Loucy (cell line): Measurements from ENCODE around the gene FOXP1.

Source experiments
- H2AFZ ChIP-seq: fragments of 200-600 bp; sonication (generic); 2 replicates; pipeline ENCODE4 v1.6.0; 2016; ENCODE audit warnings: antibody characterized with exemption, mild to moderate bottlenecking, low read length, moderate library complexity
- H3F3A ChIP-seq: fragments of 200-600 bp; 2 replicates; pipeline ENCODE4 v1.6.0; 2016; ENCODE audit warnings: antibody characterized with exemption, low read depth, mild to moderate bottlenecking
- H3K27me3 ChIP-seq: fragments of 200-600 bp; sonication (generic); 2 replicates; pipeline ENCODE4 v1.6.1; 2014; ENCODE audit warnings: low read length, mild to moderate bottlenecking; ENCODE audit not compliant: insufficient read depth, poor library complexity, severe bottlenecking
- H3K36me3 ChIP-seq: fragments of 200-600 bp; sonication (generic); 2 replicates; pipeline ENCODE4 v1.6.1; 2016; ENCODE audit warnings: low read length; ENCODE audit not compliant: insufficient read depth
- H3K4me1 ChIP-seq: fragments of 200-600 bp; sonication (generic); 2 replicates; pipeline ENCODE4 v1.5.1; 2014; ENCODE audit warnings: low read length, mild to moderate bottlenecking; ENCODE audit not compliant: insufficient read depth, poor library complexity, severe bottlenecking
- H3K4me2 ChIP-seq: fragments of 200-600 bp; sonication (generic); 2 replicates; pipeline ENCODE4 v1.6.0; 2014; ENCODE audit warnings: antibody characterized with exemption, low read length, low read depth, mild to moderate bottlenecking; ENCODE audit not compliant: poor library complexity, severe bottlenecking
- H3K4me3 ChIP-seq: fragments of 200-600 bp; sonication (generic); 2 replicates; pipeline ENCODE4 v1.5.1; 2014; ENCODE audit warnings: low read length, mild to moderate bottlenecking, mixed read lengths; ENCODE audit not compliant: poor library complexity, severe bottlenecking
- H3K79me2 ChIP-seq: fragments of 200-600 bp; sonication (generic); 2 replicates; pipeline ENCODE4 v1.6.1; 2014; ENCODE audit warnings: low read length; ENCODE audit not compliant: insufficient read depth
- H3K9ac ChIP-seq: fragments of 200-600 bp; sonication (generic); 2 replicates; pipeline ENCODE4 v1.6.0; 2014; ENCODE audit warnings: mild to moderate bottlenecking, low read depth, low read length, moderate library complexity; ENCODE audit not compliant: poor library complexity, severe bottlenecking
- H3K9me2 ChIP-seq: fragments of 200-600 bp; sonication (generic); replicated peaks from 2 replicates; pipeline ENCODE4 v1.6.1; 2016; ENCODE audit warnings: low read depth, low read length, mixed read lengths
- H3K9me3 ChIP-seq: fragments of 200-600 bp; sonication (generic); 2 replicates; pipeline ENCODE4 v1.6.1; 2014; ENCODE audit warnings: mild to moderate bottlenecking, antibody characterized with exemption, low read length, low read depth; ENCODE audit not compliant: insufficient read depth
- H4K20me1 ChIP-seq: fragments of 200-600 bp; sonication (generic); 2 replicates; pipeline ENCODE4 v1.6.0; 2014; ENCODE audit warnings: antibody characterized with exemption, low read length, mild to moderate bottlenecking; ENCODE audit not compliant: insufficient read depth, poor library complexity, severe bottlenecking
- EZH2phosphoT487 ChIP-seq: fragments of 200-600 bp; IDR thresholded peaks from 2 replicates; pipeline ENCODE4 v1.6.1; 2018; ENCODE audit warnings: antibody characterized with exemption, mild to moderate bottlenecking, moderate library complexity, borderline replicate concordance
- TF ChIP-seq, protein P1 (sequence below): fragments of 200-600 bp; sonication (generic); conservative IDR thresholded peaks from 2 replicates; pipeline ENCODE4 v1.5.1; 2014; ENCODE audit warnings: mild to moderate bottlenecking, antibody characterized with exemption, low read length

Gene FOXP1

DNA sequence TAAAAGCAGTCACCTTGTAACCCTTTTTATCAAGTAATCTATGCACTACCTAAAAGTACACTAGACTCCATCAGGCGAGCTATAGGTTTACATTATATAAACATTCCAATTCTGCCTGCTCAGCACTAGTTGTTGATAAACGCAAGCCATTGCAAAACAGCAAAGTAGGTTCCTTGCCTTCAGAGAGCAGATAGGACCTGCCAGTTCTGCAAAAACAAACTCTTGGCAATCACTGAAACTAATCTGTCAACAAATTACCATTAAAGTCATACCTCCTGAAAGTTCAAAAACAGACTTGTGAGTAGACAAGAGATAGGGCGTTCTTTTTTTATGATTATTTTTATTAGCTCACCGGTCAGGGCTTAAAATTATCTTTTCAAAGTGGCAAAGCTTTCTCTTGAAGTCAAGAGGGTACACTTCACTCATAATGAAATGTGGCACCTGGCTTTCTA, 392.5 kb downstream of the FOXP1 start:
- TF ChIP-seq, protein P1, sequence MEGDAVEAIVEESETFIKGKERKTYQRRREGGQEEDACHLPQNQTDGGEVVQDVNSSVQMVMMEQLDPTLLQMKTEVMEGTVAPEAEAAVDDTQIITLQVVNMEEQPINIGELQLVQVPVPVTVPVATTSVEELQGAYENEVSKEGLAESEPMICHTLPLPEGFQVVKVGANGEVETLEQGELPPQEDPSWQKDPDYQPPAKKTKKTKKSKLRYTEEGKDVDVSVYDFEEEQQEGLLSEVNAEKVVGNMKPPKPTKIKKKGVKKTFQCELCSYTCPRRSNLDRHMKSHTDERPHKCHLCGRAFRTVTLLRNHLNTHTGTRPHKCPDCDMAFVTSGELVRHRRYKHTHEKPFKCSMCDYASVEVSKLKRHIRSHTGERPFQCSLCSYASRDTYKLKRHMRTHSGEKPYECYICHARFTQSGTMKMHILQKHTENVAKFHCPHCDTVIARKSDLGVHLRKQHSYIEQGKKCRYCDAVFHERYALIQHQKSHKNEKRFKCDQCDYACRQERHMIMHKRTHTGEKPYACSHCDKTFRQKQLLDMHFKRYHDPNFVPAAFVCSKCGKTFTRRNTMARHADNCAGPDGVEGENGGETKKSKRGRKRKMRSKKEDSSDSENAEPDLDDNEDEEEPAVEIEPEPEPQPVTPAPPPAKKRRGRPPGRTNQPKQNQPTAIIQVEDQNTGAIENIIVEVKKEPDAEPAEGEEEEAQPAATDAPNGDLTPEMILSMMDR = no peak
- TF ChIP-seq EZH2phosphoT487 = no peak
- Histone ChIP-seq H3K9me2 (no peaks in the 10 kb centered on the region), H3K79me2 (no peaks in the 10 kb centered on the region), H3K4me3 (no peak overlapping the region), H4K20me1 (no peaks in the 10 kb centered on the region), H3K36me3 (peaks cover 10% of the 10 kb centered on the region; the same call in 1 of the 2 replicates), H3K9ac (no peak overlapping the region), H2AFZ (no peak overlapping the region), H3K9me3 (no peaks in the 10 kb centered on the region), H3K4me1 (peaks cover 13% of the 10 kb centered on the region), H3F3A (no peaks in the 10 kb centered on the region), H3K27me3 (no peaks in the 10 kb centered on the region), H3K4me2 (no peak overlapping the region)

DNA sequence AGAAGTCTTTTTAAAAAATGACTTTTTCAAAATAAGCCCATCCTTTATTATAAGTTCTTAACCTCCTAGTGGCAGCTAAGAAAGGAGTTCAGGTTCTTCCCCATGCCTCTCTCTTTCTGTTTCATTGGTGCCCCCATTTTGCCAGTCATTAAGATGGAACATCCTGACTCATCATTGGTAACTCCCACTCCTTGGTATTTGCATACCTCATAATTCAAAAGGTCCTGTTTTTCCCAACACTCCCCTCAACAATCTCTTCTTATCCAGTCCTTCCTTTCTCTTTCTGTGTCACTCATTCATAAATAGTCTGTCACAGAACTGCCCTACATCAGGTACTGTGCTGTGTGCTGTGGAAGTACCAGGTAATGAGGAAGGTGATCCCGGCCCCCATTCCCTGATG, 394.0 kb downstream of the FOXP1 start:
- Histone ChIP-seq H3K9me3 (no peaks in the 10 kb centered on the region), H3K9me2 (no peaks in the 10 kb centered on the region), H3F3A (no peaks in the 10 kb centered on the region), H3K4me1 (peaks cover 22% of the 10 kb centered on the region), H3K4me2 (no peak overlapping the region), H3K9ac (no peak overlapping the region), H4K20me1 (no peaks in the 10 kb centered on the region), H3K4me3 (no peak overlapping the region), H3K27me3 (no peaks in the 10 kb centered on the region), H3K79me2 (no peaks in the 10 kb centered on the region), H3K36me3 (no peaks in the 10 kb centered on the region), H2AFZ (no peak overlapping the region)
- TF ChIP-seq, protein P1 = no peak
- no peak for TF ChIP-seq EZH2phosphoT487

DNA sequence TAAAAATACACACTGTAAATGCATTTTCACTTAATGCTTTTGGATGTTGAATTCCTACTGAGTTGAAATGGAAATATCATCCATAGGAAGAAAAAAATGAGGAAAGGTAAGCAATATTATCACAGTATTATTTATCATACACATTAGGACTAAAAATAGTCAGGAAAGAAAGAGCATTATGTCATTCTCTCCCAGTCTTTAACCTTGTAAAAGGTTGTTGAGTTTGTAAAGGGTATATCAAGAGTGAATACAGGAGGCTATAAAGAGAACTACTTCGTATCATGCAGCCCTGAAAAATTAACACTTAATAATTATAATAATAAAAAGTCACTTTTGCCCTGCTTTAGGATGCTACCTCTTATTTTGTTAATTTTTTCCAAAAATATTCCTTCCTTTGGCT, 395.8 kb downstream of the FOXP1 start:
- Histone ChIP-seq H3K9ac (no peak overlapping the region), H2AFZ (no peak overlapping the region), H3F3A (no peaks in the 10 kb centered on the region), H4K20me1 (no peaks in the 10 kb centered on the region), H3K36me3 (no peaks in the 10 kb centered on the region), H3K27me3 (no peaks in the 10 kb centered on the region), H3K9me3 (no peaks in the 10 kb centered on the region), H3K9me2 (no peaks in the 10 kb centered on the region), H3K4me1 (peaks cover 21% of the 10 kb centered on the region), H3K4me2 (no peak overlapping the region), H3K4me3 (no peak overlapping the region), H3K79me2 (no peaks in the 10 kb centered on the region)
- no peak for TF ChIP-seq EZH2phosphoT487
- TF ChIP-seq, protein P1 = no peak
